Measurements from ENCODE around the gene GABRP.
"Not testable (repeated sequence)": the region's sequence is repeated elsewhere in the genome, so short reads cannot be mapped to it uniquely, and the experiment has no call there.

GABRP gene

DNA sequence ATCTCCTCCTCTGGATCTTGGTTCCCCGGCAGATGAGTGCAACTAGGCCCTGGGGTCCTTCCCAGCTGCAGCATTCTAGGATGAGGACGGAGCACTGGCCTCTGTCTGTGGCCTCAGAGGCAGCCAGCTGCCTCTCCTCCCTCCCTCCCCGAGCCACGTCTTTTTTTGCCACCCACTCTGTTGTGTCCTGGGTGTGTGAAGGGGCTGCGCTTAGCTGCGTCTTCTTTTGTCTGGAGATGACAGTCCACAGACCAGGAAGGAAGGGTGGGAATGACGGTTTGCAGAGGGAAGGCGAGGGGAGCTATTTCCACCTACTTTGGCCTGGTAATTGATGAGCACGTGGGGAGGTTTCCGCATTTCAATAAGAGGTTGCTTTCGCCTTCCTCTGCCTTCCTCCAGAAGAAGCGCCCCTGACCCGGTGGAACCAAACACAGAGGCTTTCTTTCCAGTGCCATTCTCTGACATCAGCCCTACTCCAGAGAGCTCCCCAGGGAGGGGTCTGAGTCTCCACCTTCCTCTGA is 34.5 kb upstream of the GABRP start:
- no peak for DNase-seq (ENCODE audit: low spot score)
- Histone ChIP-seq H3K27ac (no peak overlapping the region), H3K4me3 (no peak overlapping the region)
- no peak for TF ChIP-seq CTCF (IDR thresholded peaks at IDR 0.05)

DNA sequence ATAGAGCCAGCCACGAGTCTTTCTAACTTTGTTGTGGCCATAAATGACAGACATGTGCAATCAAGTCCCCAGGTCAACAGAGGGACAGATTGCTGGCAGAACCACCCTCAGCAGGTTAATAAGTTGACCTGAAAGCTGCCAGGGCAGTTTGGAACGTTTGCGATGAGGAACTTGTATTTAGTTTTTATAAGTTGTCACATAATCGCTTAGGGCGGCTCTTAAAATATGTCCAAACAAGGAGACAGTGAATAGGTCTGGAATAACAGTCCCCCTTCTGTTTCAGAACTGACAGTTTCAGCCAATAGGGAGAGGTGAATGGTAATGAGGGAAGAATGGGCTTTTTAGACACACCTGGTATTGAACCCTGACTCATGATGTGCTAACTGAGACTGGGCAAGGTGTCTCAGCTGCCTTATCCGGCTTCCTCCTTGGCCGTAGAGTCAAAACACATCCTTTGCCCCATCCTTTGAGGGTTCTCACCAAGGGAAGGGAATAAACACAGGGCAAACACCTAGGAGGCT is 33.6 kb upstream of the GABRP start:
- no peak for TF ChIP-seq CTCF (IDR thresholded peaks at IDR 0.05)
- DNase-seq (ENCODE audit: low spot score): no peak
- no peak overlapping the region for H3K27ac ChIP-seq
- no peak overlapping the region for H3K4me3 ChIP-seq

GRCh38 chr5:170750791-170751190 is 32.7 kb upstream of the GABRP start:
- TF ChIP-seq CTCF (IDR thresholded peaks at IDR 0.05): no peak
- DNase-seq (ENCODE audit: low spot score): no peak
- H3K4me3 ChIP-seq: no peak overlapping the region
- H3K27ac ChIP-seq: no peak overlapping the region

- no peak overlapping the region for H3K27ac ChIP-seq
- DNase-seq (ENCODE audit: low spot score): no peak
Measured at GRCh38 chr5:170751631-170752030, 31.9 kb upstream of the GABRP start.

DNA sequence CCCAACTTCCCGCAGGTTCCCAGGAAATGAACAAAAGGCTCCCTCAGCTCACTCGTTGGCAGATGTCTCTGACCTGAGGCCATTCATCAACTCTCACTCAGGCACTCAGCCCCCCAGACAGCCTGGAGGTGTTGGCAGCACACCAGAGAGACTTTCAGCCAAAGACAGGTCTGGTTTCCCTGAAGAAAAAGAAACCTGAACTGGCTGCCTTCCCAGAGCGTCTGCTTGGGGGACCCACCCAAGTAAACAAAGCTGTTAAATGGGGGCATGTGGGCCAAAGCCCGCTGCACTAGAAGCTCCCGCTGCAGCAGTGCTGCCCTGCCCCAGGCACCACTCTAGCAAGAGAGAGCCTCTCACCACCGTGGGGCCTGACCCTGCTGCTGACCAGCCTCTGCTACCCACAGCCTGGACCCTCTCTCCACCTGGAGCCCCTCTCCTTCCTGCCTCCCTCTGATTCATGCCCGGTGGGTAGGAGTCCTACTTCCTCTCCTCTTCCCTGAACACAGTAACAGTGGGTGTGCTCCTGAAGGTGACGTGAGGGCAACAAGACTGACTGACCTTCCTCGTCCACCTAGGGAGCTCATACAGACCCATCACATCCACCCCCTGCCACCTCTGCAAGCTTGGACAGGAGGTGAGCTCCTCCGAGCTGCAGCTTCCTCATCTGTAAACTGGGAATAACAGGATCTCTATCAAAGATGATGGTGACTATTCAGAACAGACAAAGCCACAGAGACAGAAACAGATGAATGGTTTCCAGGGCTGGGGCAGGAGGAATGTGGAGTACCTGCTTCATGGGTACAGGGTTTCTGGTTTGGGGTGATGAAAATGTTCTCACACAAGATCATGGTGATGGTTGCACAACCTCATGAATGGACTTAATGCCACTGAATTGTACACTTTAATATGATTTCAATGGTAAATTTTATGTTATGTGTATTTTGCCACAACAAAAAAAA is 31.0 kb upstream of the GABRP start:
- DNase-seq (ENCODE audit: low spot score): no peak
- TF ChIP-seq CTCF (IDR thresholded peaks at IDR 0.05): no peak
- Histone ChIP-seq H3K4me3 (no peak overlapping the region), H3K27ac (no peak overlapping the region)

More at GRCh38 chr5:170751631-170752030, 31.9 kb upstream of the GABRP start:
- TF ChIP-seq CTCF (IDR thresholded peaks at IDR 0.05): no peak
- no peak overlapping the region for H3K4me3 ChIP-seq

GRCh38 chr5:170753311-170753710 is 30.2 kb upstream of the GABRP start:
- TF ChIP-seq CTCF (IDR thresholded peaks at IDR 0.05): no peak
- no peak overlapping the region for H3K4me3 ChIP-seq
- DNase-seq (ENCODE audit: low spot score): no peak
- H3K27ac ChIP-seq: no peak overlapping the region

DNA sequence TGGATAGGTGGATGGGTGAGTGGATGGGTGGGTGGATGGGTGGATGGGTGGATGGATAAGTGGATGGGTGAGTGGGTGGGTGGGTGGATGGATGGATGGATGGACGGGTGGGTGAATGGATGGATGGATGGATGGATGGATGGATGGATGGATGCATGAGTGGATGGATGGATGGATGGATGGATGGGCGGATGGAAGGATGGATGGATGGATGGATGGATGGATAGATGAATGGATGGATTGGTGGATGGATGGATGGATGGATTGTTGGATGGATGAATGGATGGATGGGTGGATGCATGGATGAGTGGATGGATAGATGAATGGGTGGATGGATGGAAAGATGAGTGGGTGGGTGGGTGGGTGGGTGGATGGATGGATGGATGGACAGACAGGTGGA is 29.0 kb upstream of the GABRP start:
- H3K4me3 ChIP-seq; DNase-seq (ENCODE audit: low spot score); H3K27ac ChIP-seq: not testable (repeated sequence)

All from coronary artery (tissue), 2 donors.